Naive thymus-derived CD4-positive, alpha-beta T cell (primary cell): ENCODE results near the gene ZNF398. TPM values are rescaled to one million over a fixed set of nuclear protein-coding genes. Genes with fewer than 3 reads are reported as not detected.
A peak's percentile ranks its signal among the peaks of the same experiment; 100 is the strongest.

Experiments used
- ATAC-seq: fragments of 150-1000 bp; cut with Tn5 transposase; 2 replicates; pipeline ENCODE4 v1.10.0; 2021; ENCODE audit warnings: mild to moderate bottlenecking, moderate library complexity
- CTCF ChIA-PET: fragments of 350-600 bp; sonication (Branson Sonifier 250); formaldehyde crosslinking; loops from one replicate; lab custom pipeline; 2021; ENCODE audit warnings: antibody characterized with exemption; lab: Charles Lee
- POLR2A ChIA-PET: fragments of 350-600 bp; sonication (Branson Sonifier 250); formaldehyde crosslinking; loops from one replicate; lab custom pipeline; 2021; ENCODE audit warnings: antibody characterized with exemption, inconsistent platforms; lab: Charles Lee
- DNase-seq, 9 donors: peaks; one replicate each; pipeline versions ENCODE4 v3.0.0 to v3.0.0-alpha.2; 2020 to 2022; ENCODE audit warnings: mixed read lengths in 1 of 9
- H3K27ac ChIP-seq: one replicate; pipeline ENCODE4 v1.7.0; 2013; ENCODE audit warnings: mild to moderate bottlenecking, low read depth, low read length, moderate library complexity
- H3K27me3 ChIP-seq, 2 donors: one replicate each; pipeline ENCODE4 v1.7.0; 2013; ENCODE audit warnings: low read length in 2 of 2, mild to moderate bottlenecking in 2 of 2, moderate library complexity in 2 of 2; ENCODE audit not compliant: control insufficient read depth in 2 of 2, insufficient read depth in 2 of 2
- H3K36me3 ChIP-seq, 3 experiments: 1 replicate in 2 of 3; 2 replicates in 1 of 3; pipeline ENCODE4 v1.7.0; 2013; ENCODE audit warnings: low read length in 3 of 3, mild to moderate bottlenecking in 3 of 3, moderate library complexity in 1 of 3; ENCODE audit not compliant: insufficient read depth in 3 of 3, control insufficient read depth in 2 of 3
- H3K4me1 ChIP-seq, 2 donors: one replicate each; pipeline ENCODE4 v1.7.0; 2013; ENCODE audit warnings: low read length in 2 of 2, mild to moderate bottlenecking in 2 of 2, moderate library complexity in 1 of 2; ENCODE audit not compliant: control insufficient read depth in 2 of 2, insufficient read depth in 2 of 2
- H3K4me3 ChIP-seq: 2 replicates; pipeline ENCODE4 v1.7.0; 2013; ENCODE audit warnings: mild to moderate bottlenecking, low read length
- H3K9me3 ChIP-seq, 3 experiments: 1 replicate in 2 of 3; 2 replicates in 1 of 3; pipeline ENCODE4 v1.7.0; 2013; ENCODE audit warnings: low read length in 3 of 3; ENCODE audit not compliant: control insufficient read depth in 2 of 3
- H3K27ac Mint-ChIP-seq, 9 donors: one replicate each; pipeline ENCODE4 v1.8.0; 2020 to 2022; ENCODE audit warnings: mixed read lengths in 9 of 9, mild to moderate bottlenecking in 8 of 9, moderate library complexity in 5 of 9, inconsistent platforms in 2 of 9
- H3K27me3 Mint-ChIP-seq, 5 donors: one replicate each; pipeline ENCODE4 v1.8.0; 2021 to 2022; ENCODE audit warnings: mixed read lengths in 5 of 5, mild to moderate bottlenecking in 1 of 5
- H3K36me3 Mint-ChIP-seq, 5 donors: one replicate each; pipeline ENCODE4 v1.8.0; 2020 to 2022; ENCODE audit warnings: mixed read lengths in 5 of 5, mild to moderate bottlenecking in 3 of 5, inconsistent platforms in 1 of 5
- H3K4me1 Mint-ChIP-seq, 7 donors: one replicate each; pipeline ENCODE4 v1.8.0; 2020 to 2022; ENCODE audit warnings: mixed read lengths in 7 of 7, mild to moderate bottlenecking in 3 of 7, inconsistent platforms in 1 of 7
- H3K4me3 Mint-ChIP-seq, 10 donors: one replicate each; pipeline ENCODE4 v1.8.0; 2020 to 2022; ENCODE audit warnings: mild to moderate bottlenecking in 10 of 10, mixed read lengths in 10 of 10, moderate library complexity in 6 of 10, inconsistent platforms in 2 of 10
- H3K9me3 Mint-ChIP-seq, 11 donors: one replicate each; pipeline ENCODE4 v1.8.0; 2020 to 2022; ENCODE audit warnings: mixed read lengths in 11 of 11, mild to moderate bottlenecking in 4 of 11, inconsistent platforms in 1 of 11, moderate library complexity in 1 of 11
- intact Hi-C, 2 donors: fragments of 100-400 bp; cut with micrococcal nuclease; formaldehyde crosslinking; loops; one replicate each; pipeline ENCODE4 v1.15.1; 2023
- polyA plus RNA-seq, 2 donors: library from polyadenylated mRNA; unstranded; fragments of 300-500 nt; fragmentation: Illumina TruSeq; gene quantifications; one replicate each; pipeline ENCODE4 v1.2.3, GENCODE V29; 2021
- total RNA-seq, 6 experiments: library from RNA in 5 of 6; stranded (reverse) in 5 of 6; gene quantifications; 1 replicate in 5 of 6; 2 replicates in 1 of 6; pipeline ENCODE4 v1.2.3 and lab custom pipeline; 2021 to 2026

Gene ZNF398
- total and polyA plus RNA-seq, 7 experiments from 2014 or later, result 9.7 to 27.9 (median 16.9) TPM

- no peak for DNase-seq
- POLR2A ChIA-PET, result interaction anchor here (1.1 kb wide), 1 partner anchor 55 kb away, joined by 3 read pairs; no protein-coding TSS in a partner anchor
Measured at GRCh38 chr7:149196705-149197171, 49.5 kb downstream of the ZNF398 start.

GRCh38 chr7:149197675-149198074, 50.4 kb downstream of the ZNF398 start:
- ChIA-PET CTCF (interaction anchor here (0.6 kb wide), 1 partner anchor 51 kb away, joined by 3 read pairs; the partner anchor contains the start of gene ZNF398), POLR2A (interaction anchor here (0.5 kb wide), 1 partner anchor 336 kb away, joined by 7 read pairs; no protein-coding TSS in a partner anchor)
- H3K36me3 Mint-ChIP-seq, result peaks cover 18 to 34% (median 27%) of the 10 kb centered on the region in 5 donors
- DNase-seq, result no peak
- intact Hi-C loops, result loop anchor here (2.0 to 10.0 kb wide), 6 partner anchors 40 to 425 kb away; partner anchors contain the start of genes ZNF746 (in 2 of the 2), ZNF212 (in 1 of the 2) and ZNF425 (in 1 of the 2)
- H3K9me3 ChIP-seq, result no peaks in the 10 kb centered on the region
- peaks cover 27 to 50% (median 38%) of the 10 kb centered on the region in 7 donors for H3K4me1 Mint-ChIP-seq
- peaks cover 6 to 8% of the 10 kb centered on the region in 2 donors for H3K4me1 ChIP-seq
- H3K4me3 ChIP-seq, result no peak overlapping the region
- peak overlapping the region in 7 of 10 donors; percentile 83 to 94 (median 89) for H3K4me3 Mint-ChIP-seq
- H3K27ac ChIP-seq, result no peak overlapping the region
- ATAC-seq, result no peak
- no peaks in the 10 kb centered on the region for H3K27me3 Mint-ChIP-seq
- peak overlapping the region in 5 of 9 donors; percentile 34 to 87 (median 79) for H3K27ac Mint-ChIP-seq
- peaks cover 0 to 44% (median 3%) of the 10 kb centered on the region in 3 experiments for H3K36me3 ChIP-seq
- no peaks in the 10 kb centered on the region for H3K9me3 Mint-ChIP-seq
- no peaks in the 10 kb centered on the region for H3K27me3 ChIP-seq

More at GRCh38 chr7:149196705-149197171, 49.5 kb downstream of the ZNF398 start:
- no peak for ATAC-seq
- H3K36me3 ChIP-seq, result peaks cover 0 to 39% (median 3%) of the 10 kb centered on the region in 3 experiments
- peak overlapping the region; percentile 65 for H3K4me3 ChIP-seq
- no peaks in the 10 kb centered on the region for H3K9me3 Mint-ChIP-seq
- CTCF ChIA-PET, result no interaction called here
- peak overlapping the region; percentile 73 for H3K27ac ChIP-seq
- intact Hi-C loops, result loop anchor here (1.0 to 10.0 kb wide), 7 partner anchors 41 to 426 kb away; partner anchors contain the start of genes ZNF746 (in 2 of the 2), PDIA4 (in 1 of the 2), ZNF212 (in 1 of the 2) and ZNF425 (in 1 of the 2)
- H3K9me3 ChIP-seq, result no peaks in the 10 kb centered on the region
- H3K4me3 Mint-ChIP-seq, result peak overlapping the region; percentile 83 to 94 (median 90)
- no peaks in the 10 kb centered on the region for H3K27me3 ChIP-seq
- no peaks in the 10 kb centered on the region for H3K27me3 Mint-ChIP-seq
- peaks cover 25 to 50% (median 39%) of the 10 kb centered on the region in 7 donors for H3K4me1 Mint-ChIP-seq
- peaks cover 6 to 8% of the 10 kb centered on the region in 2 donors for H3K4me1 ChIP-seq
- H3K27ac Mint-ChIP-seq, result peak overlapping the region; percentile 79 to 97 (median 86)
- peaks cover 16 to 30% (median 25%) of the 10 kb centered on the region in 5 donors for H3K36me3 Mint-ChIP-seq

GRCh38 chr7:149198161-149198816, 51.0 kb downstream of the ZNF398 start:
- Mint-ChIP-seq H3K4me1 (peaks cover 27 to 53% (median 38%) of the 10 kb centered on the region in 7 donors), H3K9me3 (no peaks in the 10 kb centered on the region), H3K4me3 (peak overlapping the region in 2 of 10 donors; percentile 60 to 83), H3K27me3 (no peaks in the 10 kb centered on the region), H3K36me3 (peaks cover 18 to 40% (median 31%) of the 10 kb centered on the region in 5 donors), H3K27ac (no peak overlapping the region)
- ATAC-seq, result no peak
- Histone ChIP-seq H3K4me1 (peaks cover 6 to 8% of the 10 kb centered on the region in 2 donors), H3K36me3 (peaks cover 0 to 50% (median 3%) of the 10 kb centered on the region in 3 experiments), H3K9me3 (no peaks in the 10 kb centered on the region), H3K27me3 (no peaks in the 10 kb centered on the region), H3K4me3 (no peak overlapping the region), H3K27ac (no peak overlapping the region)
- DNase-seq, result no peak
- POLR2A ChIA-PET, result interaction anchor here (0.5 kb wide), 1 partner anchor 336 kb away, joined by 7 read pairs; no protein-coding TSS in a partner anchor
- intact Hi-C loops, result loop anchor here (5.0 to 10.0 kb wide), 5 partner anchors 39 to 424 kb away; partner anchors contain the start of genes ZNF746 (in 2 of the 2) and ZNF212 (in 1 of the 2)
- CTCF ChIA-PET, result no interaction called here

GRCh38 chr7:149199234-149199995, 52.2 kb downstream of the ZNF398 start:
- H3K36me3 ChIP-seq, result peaks cover 0 to 61% (median 3%) of the 10 kb centered on the region in 3 experiments
- intact Hi-C loops, result loop anchor here (5.0 to 10.0 kb wide), 5 partner anchors 38 to 423 kb away; partner anchors contain the start of genes ZNF746 (in 2 of the 2) and ZNF212 (in 1 of the 2)
- H3K9me3 Mint-ChIP-seq, result no peaks in the 10 kb centered on the region
- H3K27me3 ChIP-seq, result no peaks in the 10 kb centered on the region
- H3K27ac Mint-ChIP-seq, result peak overlapping the region in 4 of 9 donors; percentile 20 to 76 (median 40)
- peak overlapping the region in 4 of 10 donors; percentile 6 to 51 (median 24) for H3K4me3 Mint-ChIP-seq
- no peak overlapping the region for H3K27ac ChIP-seq
- POLR2A ChIA-PET, result interaction anchor here (0.6 kb wide), 1 partner anchor 123 kb away, joined by 3 read pairs; no protein-coding TSS in a partner anchor
- peaks cover 18 to 51% (median 39%) of the 10 kb centered on the region in 5 donors for H3K36me3 Mint-ChIP-seq
- no peak for DNase-seq
- peaks cover 30 to 57% (median 40%) of the 10 kb centered on the region in 7 donors for H3K4me1 Mint-ChIP-seq
- CTCF ChIA-PET, result interaction anchor here (0.8 kb wide), 1 partner anchor 9 kb away, joined by 3 read pairs; no protein-coding TSS in a partner anchor
- no peaks in the 10 kb centered on the region for H3K9me3 ChIP-seq
- H3K4me1 ChIP-seq, result peaks cover 6 to 8% of the 10 kb centered on the region in 2 donors
- no peak for ATAC-seq
- no peaks in the 10 kb centered on the region for H3K27me3 Mint-ChIP-seq
- no peak overlapping the region for H3K4me3 ChIP-seq

GRCh38 chr7:149202831-149203231, 55.6 kb downstream of the ZNF398 start:
- H3K27me3 Mint-ChIP-seq, result no peaks in the 10 kb centered on the region
- H3K36me3 ChIP-seq, result peaks cover 0 to 84% (median 8%) of the 10 kb centered on the region in 3 experiments
- no peak for DNase-seq
- peak overlapping the region in 1 of 10 donors; percentile 85 for H3K4me3 Mint-ChIP-seq
- H3K4me3 ChIP-seq, result no peak overlapping the region
- ATAC-seq, result no peak
- no peaks in the 10 kb centered on the region for H3K9me3 ChIP-seq
- H3K27ac ChIP-seq, result no peak overlapping the region
- CTCF ChIA-PET, result no interaction called here
- H3K4me1 Mint-ChIP-seq, result peaks cover 14 to 52% (median 27%) of the 10 kb centered on the region in 7 donors
- H3K36me3 Mint-ChIP-seq, result peaks cover 29 to 74% (median 56%) of the 10 kb centered on the region in 5 donors
- H3K9me3 Mint-ChIP-seq, result no peaks in the 10 kb centered on the region
- POLR2A ChIA-PET, result no interaction called here
- peak overlapping the region in 2 of 9 donors; percentile 20 to 97 for H3K27ac Mint-ChIP-seq
- H3K4me1 ChIP-seq, result no peaks in the 10 kb centered on the region
- no peaks in the 10 kb centered on the region for H3K27me3 ChIP-seq
- intact Hi-C loops, result no loop called here
